HL-60/S4 (cell line): Measurements from ENCODE around the gene GARS1.

ENCODE experiments used
- in situ Hi-C: fragments of 300-500 bp; cut with MboI; formaldehyde crosslinking; loops from 2 replicates; pipeline ENCODE4 v1.14.3; 2022; ENCODE audit warnings: low sequenced_read_pairs

Gene GARS1

GRCh38 chr7:30678805-30679204, 84.1 kb downstream of the GARS1 start:
- in situ Hi-C loops = no loop called here

DNA sequence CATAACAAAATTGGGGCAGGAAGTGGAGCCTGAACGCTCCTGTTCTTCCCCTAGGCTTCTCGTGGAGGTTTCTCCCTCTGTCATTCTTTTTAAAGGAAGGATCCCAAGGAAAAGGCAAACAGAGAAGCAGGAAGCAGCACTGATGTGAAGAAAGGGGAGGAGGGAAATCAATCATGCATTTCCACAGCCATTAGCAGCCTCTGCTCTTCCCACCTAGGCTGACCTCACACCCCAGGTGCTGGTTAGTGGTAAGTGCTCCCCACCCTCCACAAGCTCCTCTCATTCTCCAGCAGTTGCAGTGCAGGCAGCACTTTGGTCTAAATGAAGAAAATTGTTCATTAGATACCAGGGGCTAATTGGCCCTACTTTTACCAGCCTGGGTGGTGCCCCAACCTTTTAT, 85.0 kb downstream of the GARS1 start:
- in situ Hi-C loops = no loop called here

DNA sequence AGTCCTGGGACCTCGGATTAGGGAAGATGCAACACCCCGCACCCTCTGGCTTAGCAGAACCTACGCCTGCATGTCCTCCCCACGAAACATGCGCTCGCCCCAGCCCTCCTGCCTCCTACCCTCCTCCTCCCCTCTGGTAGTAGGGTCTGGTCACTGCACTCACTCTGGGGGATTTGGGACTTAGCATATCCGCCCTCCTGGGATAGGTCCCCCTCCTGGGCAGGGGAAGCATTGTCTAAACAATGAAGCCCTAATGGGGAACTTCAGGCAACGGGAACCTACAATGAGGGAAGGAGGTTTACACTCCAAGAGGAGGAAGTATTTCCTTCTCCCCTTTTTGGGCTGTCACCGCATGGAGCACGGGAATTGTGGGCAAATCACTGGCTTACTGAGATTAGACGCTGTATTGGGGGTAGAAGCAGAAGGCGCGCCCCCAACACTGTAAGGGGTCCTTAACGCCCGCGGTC, 86.7 kb downstream of the GARS1 start:
- in situ Hi-C loops = no loop called here

- in situ Hi-C loops = no loop called here
Measured at GRCh38 chr7:30681815-30682211, 87.1 kb downstream of the GARS1 start.

DNA sequence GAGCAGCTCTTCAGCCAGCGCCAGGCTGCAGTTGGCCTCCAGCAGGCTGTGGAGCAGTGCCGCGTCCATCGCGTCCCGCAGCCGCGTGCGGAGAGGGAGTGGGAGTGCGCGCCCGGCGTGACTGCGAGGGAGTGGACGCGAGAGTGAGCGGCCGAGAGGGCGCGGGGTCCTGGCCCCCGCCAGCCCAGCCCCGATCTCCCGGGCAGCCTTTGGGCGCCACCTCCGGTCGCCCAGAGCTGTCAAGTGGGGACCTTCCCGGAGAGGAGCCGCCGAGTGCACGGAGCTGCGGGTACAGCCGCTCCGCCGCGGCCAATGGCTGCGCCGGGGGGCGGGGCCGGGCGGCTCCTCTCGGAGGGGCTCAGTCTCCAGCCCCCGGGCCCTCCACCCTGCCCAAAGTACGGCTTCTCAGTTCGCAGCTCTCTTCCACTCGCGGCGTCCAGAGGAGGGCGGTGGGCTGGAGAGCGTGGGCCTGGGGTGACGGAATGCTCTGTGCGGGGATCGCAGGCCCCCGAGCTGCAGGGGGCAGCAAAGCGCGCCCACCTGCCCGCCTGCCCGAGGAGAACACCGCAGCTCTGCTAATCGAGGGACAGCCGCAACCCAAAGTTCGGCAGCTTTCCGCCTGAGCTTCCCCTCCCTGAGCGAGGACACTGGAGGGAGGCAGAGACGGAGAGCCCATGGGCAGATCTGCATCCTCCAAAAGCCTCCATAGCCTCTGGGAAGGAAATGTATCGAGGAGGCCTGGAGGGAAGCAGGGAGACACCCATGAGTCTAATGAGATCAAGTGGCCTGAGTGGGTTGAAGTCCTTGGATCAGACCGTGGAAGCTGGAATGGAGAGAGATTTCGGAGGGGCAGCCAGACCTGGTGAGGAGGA, 87.8 kb downstream of the GARS1 start, which contains the start of gene CRHR2:
CRHR2 (minus strand) TSS at position 245 of the 872 bp plus-strand sequence; CDS start at position 69, 176 bp downstream.
- in situ Hi-C loops = no loop called here

DNA sequence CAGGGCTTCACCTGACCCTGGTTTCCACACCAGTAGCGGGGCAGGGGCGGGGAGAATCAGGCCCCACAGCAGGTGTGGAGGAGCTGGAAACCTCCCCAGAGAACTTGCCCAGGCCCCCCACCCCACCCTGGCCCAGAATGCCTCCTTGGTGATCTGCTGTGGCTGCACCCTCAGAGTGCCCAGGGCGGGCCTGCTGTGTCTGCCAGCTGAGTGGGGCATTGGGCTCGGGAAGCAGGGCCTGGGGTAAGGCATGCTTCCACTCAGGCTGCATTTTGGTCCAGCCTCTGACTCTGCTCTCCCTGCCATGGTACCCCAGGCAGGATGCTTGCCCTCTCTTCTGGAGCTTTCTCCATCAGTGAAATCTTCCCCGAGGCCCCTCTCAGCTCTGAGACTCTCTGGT, 88.6 kb downstream of the GARS1 start:
- in situ Hi-C loops = no loop called here
